Esophagus muscularis mucosa (tissue), 4 donors: ENCODE measurements around the gene SAV1. TPM values are rescaled to one million over a fixed set of nuclear protein-coding genes. Genes with fewer than 3 reads are reported as not detected.

Experiments used
- DNase-seq: peaks from one replicate; pipeline ENCODE4 v3.0.0-alpha.2; 2017; ENCODE audit errors: extremely low spot score
- H3K27ac ChIP-seq, 4 donors: fragments of 200-600 bp; sonication (generic); replicated peaks in 1 of 4; 1 replicate in 3 of 4; 2 replicates in 1 of 4; pipeline ENCODE4 v1.5.1; 2016 to 2019; ENCODE audit warnings: mild to moderate bottlenecking in 1 of 4
- H3K27me3 ChIP-seq, 4 donors: fragments of 200-600 bp; sonication (generic); one replicate each; pipeline versions ENCODE4 v1.5.1 to v1.6.0; 2016 to 2019
- H3K36me3 ChIP-seq, 4 donors: fragments of 200-600 bp; sonication (generic); one replicate each; pipeline ENCODE4 v1.5.1; 2016 to 2019
- H3K4me1 ChIP-seq, 4 donors: fragments of 200-600 bp; sonication (generic); one replicate each; pipeline ENCODE4 v1.5.1; 2016 to 2019
- H3K4me3 ChIP-seq, 4 donors: fragments of 200-600 bp; sonication (generic); 1 replicate in 2 of 4; 2 replicates in 2 of 4; pipeline ENCODE4 v1.5.1; 2016 to 2019; ENCODE audit warnings: mild to moderate bottlenecking in 4 of 4, moderate library complexity in 1 of 4
- H3K9me3 ChIP-seq, 4 donors: fragments of 200-600 bp; sonication (generic); 1 replicate in 3 of 4; 2 replicates in 1 of 4; pipeline ENCODE4 v1.5.1; 2016 to 2019
- CTCF ChIP-seq, 3 experiments: fragments of 200-600 bp in 2 of 3; fragments of 450-650 bp in 1 of 3; sonication (generic) in 2 of 3; IDR thresholded peaks; one replicate each; pipeline ENCODE4 v1.5.1; 2017 to 2019; ENCODE audit warnings: antibody characterized with exemption in 3 of 3, mild to moderate bottlenecking in 2 of 3, moderate library complexity in 1 of 3
- EP300 ChIP-seq: sonication (generic); formaldehyde crosslinking; IDR thresholded peaks from one replicate; pipeline ENCODE4 v1.6.1; 2017; ENCODE audit warnings: antibody characterized with exemption
- POLR2A ChIP-seq: fragments of 450-650 bp; IDR thresholded peaks from one replicate; pipeline ENCODE4 v1.6.1; 2017; ENCODE audit warnings: antibody characterized with exemption, moderate library complexity, mild to moderate bottlenecking, low read depth
- POLR2AphosphoS5 ChIP-seq, 2 donors: sonication (generic); formaldehyde crosslinking; IDR thresholded peaks; one replicate each; pipeline ENCODE4 v1.6.1; 2017; ENCODE audit warnings: antibody characterized with exemption in 2 of 2
- WGBS: methylation state at CpG from one replicate; pipeline ENCODE4 v1.1.5; 2018; 5-methylcytosine and 5-hydroxymethylcytosine counted together
- intact Hi-C: fragments of 100-400 bp; cut with DNase I; formaldehyde crosslinking; loops from one replicate; pipeline ENCODE4 v1.15.1; 2023
- total RNA-seq, 4 donors: library from RNA; depleted of rRNA; stranded (reverse); fragments of >200 nt; gene quantifications; one replicate each; pipeline versions ENCODE4 v1.1.0 to v1.2.1, GENCODE V29; 2016

Gene SAV1
- total RNA-seq, 4 donors from 2014 or later = 34.5 to 48.5 (median 40.2) TPM

- no peak for DNase-seq
- 82% methylated on average over 2 of the region's 2 CpGs for WGBS
- H3K9me3 ChIP-seq = no peaks in the 10 kb centered on the region
Measured at GRCh38 chr14:50675597-50675996, 7.5 kb upstream of the SAV1 start.

DNA sequence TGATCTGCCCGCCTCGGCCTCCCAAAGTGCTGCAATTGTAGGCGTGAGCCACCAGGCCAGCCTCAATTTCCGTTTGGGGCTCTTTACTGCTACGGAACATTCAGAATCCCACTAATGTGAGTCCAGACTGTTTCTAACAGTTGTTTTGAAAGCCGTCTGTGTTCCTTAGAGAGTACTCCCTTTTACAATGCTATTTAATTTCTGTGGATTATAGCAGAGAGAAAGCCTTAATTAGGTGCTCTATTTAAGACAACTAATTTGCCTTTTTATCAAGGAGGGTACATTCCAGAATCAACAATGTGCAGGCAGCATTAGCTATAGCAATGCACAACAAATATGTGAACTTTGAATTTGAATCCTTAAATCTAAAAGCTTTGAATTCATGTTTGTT is 2.8 kb upstream of the SAV1 start:
- TF ChIP-seq EP300 (no peak), CTCF (IDR thresholded peaks at IDR 0.05) (no peak), POLR2AphosphoS5 (IDR thresholded peaks at IDR 0.05) (no peak), POLR2A (no peak)
- peaks cover 2 to 18% (median 13%) of the 10 kb centered on the region in 4 donors for H3K4me1 ChIP-seq
- intact Hi-C loops = no loop called here
- H3K27ac ChIP-seq = no peak overlapping the region
- H3K4me3 ChIP-seq = no peak overlapping the region
- 95% methylated on average over 6 of the region's 6 CpGs for WGBS
- no peaks in the 10 kb centered on the region for H3K9me3 ChIP-seq
- no peaks in the 10 kb centered on the region for H3K27me3 ChIP-seq
- no peak for DNase-seq
- H3K36me3 ChIP-seq = no peaks in the 10 kb centered on the region

More at GRCh38 chr14:50675597-50675996, 7.5 kb upstream of the SAV1 start:
- peaks cover 0 to 12% (median 6%) of the 10 kb centered on the region in 4 donors for H3K4me1 ChIP-seq
- TF ChIP-seq POLR2A (no peak), POLR2AphosphoS5 (IDR thresholded peaks at IDR 0.05) (no peak), EP300 (no peak), CTCF (IDR thresholded peaks at IDR 0.05) (no peak)
- H3K4me3 ChIP-seq = no peak overlapping the region
- intact Hi-C loops = no loop called here
- H3K27me3 ChIP-seq = no peaks in the 10 kb centered on the region
- no peak overlapping the region for H3K27ac ChIP-seq
- H3K36me3 ChIP-seq = no peaks in the 10 kb centered on the region

DNA sequence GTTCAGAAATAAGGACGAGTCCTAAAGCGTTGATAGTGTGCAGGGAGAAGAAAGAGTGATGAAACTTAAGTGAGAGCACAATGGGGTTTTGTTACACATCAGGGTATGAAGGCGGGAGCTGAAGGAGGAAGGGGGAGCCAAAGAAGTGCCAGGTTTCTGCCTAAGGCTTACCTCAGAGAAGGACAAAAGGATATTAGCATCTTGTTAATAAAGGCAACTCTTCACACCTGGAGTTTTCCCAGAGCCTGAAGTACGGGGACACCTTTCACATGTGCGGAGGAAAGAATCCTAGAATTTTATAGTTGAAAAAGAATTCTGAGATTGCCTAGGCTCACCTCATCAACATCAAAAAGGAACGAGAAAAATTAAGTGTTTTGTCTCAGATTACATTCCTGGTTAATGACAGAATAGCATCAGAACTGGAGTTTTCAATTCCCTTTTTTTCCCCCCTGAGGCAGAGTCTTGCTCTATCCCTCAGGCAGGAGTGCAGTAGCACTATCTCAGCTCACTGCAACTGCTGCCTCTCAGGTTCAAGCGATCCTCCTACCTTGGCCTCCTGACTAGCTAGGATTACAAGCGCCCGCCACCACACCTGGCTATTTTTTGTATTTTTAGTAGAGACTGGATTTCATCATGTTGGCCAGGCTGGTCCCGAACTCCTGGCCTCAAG is 2.2 kb upstream of the SAV1 start:
- H3K4me1 ChIP-seq = peaks cover 7 to 24% (median 19%) of the 10 kb centered on the region in 4 donors
- no peak overlapping the region for H3K27ac ChIP-seq
- H3K27me3 ChIP-seq = no peaks in the 10 kb centered on the region
- intact Hi-C loops = no loop called here
- no peaks in the 10 kb centered on the region for H3K36me3 ChIP-seq
- no peak for TF ChIP-seq EP300
- TF ChIP-seq POLR2A = no peak
- no peak for TF ChIP-seq POLR2AphosphoS5 (IDR thresholded peaks at IDR 0.05)
- no peak for TF ChIP-seq CTCF (IDR thresholded peaks at IDR 0.05)
- DNase-seq = no peak
- H3K4me3 ChIP-seq = no peak overlapping the region
- WGBS = 88% methylated on average over 10 of the region's 10 CpGs
- no peaks in the 10 kb centered on the region for H3K9me3 ChIP-seq

GRCh38 chr14:50669441-50669986 is 1.4 kb upstream of the SAV1 start:
- DNase-seq = no peak
- H3K27me3 ChIP-seq = no peaks in the 10 kb centered on the region
- no peak overlapping the region for H3K4me3 ChIP-seq
- TF ChIP-seq POLR2AphosphoS5 (IDR thresholded peaks at IDR 0.05) = no peak
- TF ChIP-seq EP300 = no peak
- TF ChIP-seq CTCF (IDR thresholded peaks at IDR 0.05) = no peak
- no peak for TF ChIP-seq POLR2A
- 85% methylated on average over 4 of the region's 4 CpGs for WGBS
- no peaks in the 10 kb centered on the region for H3K9me3 ChIP-seq
- intact Hi-C loops = loop anchor here (5.0 to 10.0 kb wide), 2 partner anchors 163 to 355 kb away; partner anchors contain the start of genes DMAC2L, L2HGDH and NIN
- H3K4me1 ChIP-seq = peaks cover 7 to 28% (median 21%) of the 10 kb centered on the region in 4 donors
- H3K36me3 ChIP-seq = peaks cover 0 to 4% (median 0%) of the 10 kb centered on the region in 4 donors
- H3K27ac ChIP-seq = peak overlapping the region in 1 of 4 donors; percentile 98
